GM21360 (cell line): Measurements from ENCODE around the gene CDKAL1.
A peak's percentile ranks its signal among the peaks of the same experiment; 100 is the strongest.
"Not testable (repeated sequence)": the region's sequence is repeated elsewhere in the genome, so short reads cannot be mapped to it uniquely, and the experiment has no call there.

Source experiments
- ATAC-seq: cut with Tn5 transposase; IDR thresholded peaks from one replicate; pipeline ENCODE4 v1.9.1; 2021; ENCODE audit warnings: mild to moderate bottlenecking, moderate library complexity; ENCODE audit not compliant: unreplicated experiment

CDKAL1 gene

GRCh38 chr6:20705741-20706140 lies 171.5 kb downstream of the CDKAL1 start:
- no peak for ATAC-seq

- no peak for ATAC-seq
These were observed 172.1 kb downstream of the CDKAL1 start for GRCh38 chr6:20706238-20706938.

GRCh38 chr6:20706939-20707485 lies 172.8 kb downstream of the CDKAL1 start:
- ATAC-seq, result no peak

GRCh38 chr6:20707870-20708269 lies 173.6 kb downstream of the CDKAL1 start:
- ATAC-seq, result no peak

GRCh38 chr6:20708367-20709124 lies 174.3 kb downstream of the CDKAL1 start:
- ATAC-seq, result peak; percentile 71

GRCh38 chr6:20709451-20709850 lies 175.2 kb downstream of the CDKAL1 start:
- ATAC-seq, result no peak

- no peak for ATAC-seq
These were observed 176.1 kb downstream of the CDKAL1 start for GRCh38 chr6:20710341-20710740.

- ATAC-seq, result no peak
These were observed 177.3 kb downstream of the CDKAL1 start for GRCh38 chr6:20711518-20711917.

- ATAC-seq, result no peak
These were observed 177.8 kb downstream of the CDKAL1 start for GRCh38 chr6:20712011-20712410.

- ATAC-seq, result no peak
These were observed 181.0 kb downstream of the CDKAL1 start for GRCh38 chr6:20715135-20715806.

- peak; percentile 79 for ATAC-seq
These were observed 182.6 kb downstream of the CDKAL1 start for GRCh38 chr6:20716865-20717264.

GRCh38 chr6:20717743-20718142 lies 183.5 kb downstream of the CDKAL1 start:
- ATAC-seq, result peak; percentile 45

- no peak for ATAC-seq
These were observed 184.7 kb downstream of the CDKAL1 start for GRCh38 chr6:20718705-20719653.

GRCh38 chr6:20719980-20720379 lies 185.7 kb downstream of the CDKAL1 start:
- no peak for ATAC-seq

- ATAC-seq, result not testable (repeated sequence)
These were observed 186.9 kb downstream of the CDKAL1 start for GRCh38 chr6:20721121-20721520.

GRCh38 chr6:20722455-20722854 lies 188.2 kb downstream of the CDKAL1 start:
- ATAC-seq, result no peak

GRCh38 chr6:20723236-20723635 lies 189.0 kb downstream of the CDKAL1 start:
- no peak for ATAC-seq

GRCh38 chr6:20724443-20725190 lies 190.4 kb downstream of the CDKAL1 start:
- no peak for ATAC-seq

- not testable (repeated sequence) for ATAC-seq
These were observed 191.0 kb downstream of the CDKAL1 start for GRCh38 chr6:20725235-20725634.

- ATAC-seq, result no peak
These were observed 194.8 kb downstream of the CDKAL1 start for GRCh38 chr6:20729086-20729485.
